Fibroblast of mammary gland (primary cell): ENCODE data around the gene OR52E2.

Source experiments
- DNase-seq: peaks from one replicate; pipeline ENCODE4 v3.0.0-alpha.2; 2010; ENCODE audit warnings: low read depth
- H3K4me3 ChIP-seq: 2 replicates; pipeline ENCODE4 v1.5.1; 2011; ENCODE audit warnings: low read depth, mild to moderate bottlenecking, low read length, moderate library complexity; ENCODE audit not compliant: control insufficient read depth
- TF ChIP-seq, protein P1 (sequence below): conservative IDR thresholded peaks from 2 replicates; pipeline ENCODE4 v1.5.1; 2011; ENCODE audit warnings: low read depth, low read length, inconsistent platforms; ENCODE audit not compliant: control insufficient read depth, insufficient read depth

The OR52E2 gene

DNA sequence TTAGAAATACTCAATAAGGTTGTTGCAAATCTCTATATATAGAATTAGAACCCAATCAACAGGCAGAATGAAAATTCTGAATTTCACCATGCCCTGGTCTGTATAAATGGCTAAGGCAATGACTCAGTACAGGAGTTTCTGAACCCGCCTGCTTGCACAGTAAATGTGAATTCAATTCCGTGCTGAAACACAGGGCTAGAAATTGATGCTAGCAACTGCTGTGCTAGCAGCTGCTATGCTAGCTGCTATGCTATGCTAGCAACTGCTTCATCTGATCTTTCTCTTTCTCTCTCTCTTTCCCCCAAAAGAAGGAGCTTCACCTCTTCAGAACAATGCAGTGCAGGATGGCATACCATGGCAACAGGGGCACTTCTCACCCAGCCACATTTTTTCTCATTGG is 22.8 kb downstream of the OR52E2 start:
- H3K4me3 ChIP-seq = no peak overlapping the region
- TF ChIP-seq, protein P1, sequence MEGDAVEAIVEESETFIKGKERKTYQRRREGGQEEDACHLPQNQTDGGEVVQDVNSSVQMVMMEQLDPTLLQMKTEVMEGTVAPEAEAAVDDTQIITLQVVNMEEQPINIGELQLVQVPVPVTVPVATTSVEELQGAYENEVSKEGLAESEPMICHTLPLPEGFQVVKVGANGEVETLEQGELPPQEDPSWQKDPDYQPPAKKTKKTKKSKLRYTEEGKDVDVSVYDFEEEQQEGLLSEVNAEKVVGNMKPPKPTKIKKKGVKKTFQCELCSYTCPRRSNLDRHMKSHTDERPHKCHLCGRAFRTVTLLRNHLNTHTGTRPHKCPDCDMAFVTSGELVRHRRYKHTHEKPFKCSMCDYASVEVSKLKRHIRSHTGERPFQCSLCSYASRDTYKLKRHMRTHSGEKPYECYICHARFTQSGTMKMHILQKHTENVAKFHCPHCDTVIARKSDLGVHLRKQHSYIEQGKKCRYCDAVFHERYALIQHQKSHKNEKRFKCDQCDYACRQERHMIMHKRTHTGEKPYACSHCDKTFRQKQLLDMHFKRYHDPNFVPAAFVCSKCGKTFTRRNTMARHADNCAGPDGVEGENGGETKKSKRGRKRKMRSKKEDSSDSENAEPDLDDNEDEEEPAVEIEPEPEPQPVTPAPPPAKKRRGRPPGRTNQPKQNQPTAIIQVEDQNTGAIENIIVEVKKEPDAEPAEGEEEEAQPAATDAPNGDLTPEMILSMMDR = no peak
- DNase-seq = no peak

DNA sequence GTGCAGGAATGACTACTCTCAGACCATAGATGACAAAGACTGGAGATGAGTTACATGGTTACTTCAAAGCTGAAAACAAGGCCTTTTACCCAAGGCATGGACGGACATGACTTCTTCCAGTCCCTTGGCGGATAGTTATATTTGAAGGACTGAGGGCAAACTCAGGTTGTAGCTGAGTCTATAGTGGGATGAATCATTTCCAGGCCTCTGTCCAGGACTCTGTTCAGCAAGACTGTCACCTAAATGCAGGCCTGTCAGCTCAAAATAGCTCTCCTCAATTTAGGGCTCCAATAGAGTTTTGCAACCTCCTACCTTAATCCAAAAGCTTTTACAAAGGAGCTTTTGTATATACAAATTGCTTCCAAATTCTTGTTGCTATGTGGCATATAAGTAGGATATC is 37.4 kb downstream of the OR52E2 start:
- DNase-seq = no peak

DNA sequence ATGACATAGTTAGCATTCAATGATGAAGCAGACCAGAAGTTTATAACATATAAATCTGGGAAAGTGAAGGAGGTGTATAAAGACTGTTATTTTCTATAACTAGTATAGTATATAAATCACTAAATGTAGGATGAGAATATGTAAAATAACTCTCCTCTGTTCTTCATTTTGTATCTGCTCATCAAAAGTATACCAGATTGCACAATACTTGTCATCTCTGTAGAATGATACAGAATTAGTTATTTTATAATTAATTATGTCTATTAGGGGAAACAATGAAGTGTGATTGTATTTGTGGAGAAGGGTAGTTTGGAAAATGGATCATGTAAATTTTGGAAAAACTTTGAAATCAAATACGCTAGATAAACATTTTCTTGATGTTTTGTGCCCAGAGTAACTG is 46.4 kb downstream of the OR52E2 start:
- DNase-seq = no peak
- H3K4me3 ChIP-seq = no peak overlapping the region
- TF ChIP-seq, protein P1 = no peak

More for the DNA sequence above, 37.4 kb downstream of the OR52E2 start:
- H3K4me3 ChIP-seq = no peak overlapping the region
- TF ChIP-seq, protein P1 = no peak

DNA sequence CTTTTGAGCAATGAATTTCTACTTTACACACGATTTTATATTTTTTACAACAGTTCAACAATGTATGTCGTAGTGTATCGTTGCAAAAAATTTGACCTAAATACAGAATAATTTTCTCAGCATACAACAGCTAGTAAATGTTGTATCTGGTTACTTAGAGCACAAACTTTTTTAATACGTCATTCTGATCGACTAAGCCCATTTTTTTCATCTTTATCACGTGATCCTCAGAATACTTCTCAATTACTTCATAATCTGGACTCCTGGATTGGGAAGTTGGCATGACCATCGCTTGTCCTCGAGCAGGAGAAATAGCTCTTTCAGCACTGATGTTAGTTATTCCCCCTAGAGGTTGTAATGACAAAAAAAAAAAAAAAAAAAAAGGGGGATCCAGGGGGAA is 48.2 kb downstream of the OR52E2 start:
- TF ChIP-seq, protein P1 = no peak
- H3K4me3 ChIP-seq = no peak overlapping the region
- no peak for DNase-seq
